GM12891 (cell line): ENCODE results near the gene RBM38.

Source experiments
- POLR2A ChIP-seq: IDR thresholded peaks from 2 replicates; pipeline ENCODE4 v1.6.1; 2011; ENCODE audit warnings: low read depth, low read length, control low read depth
- POLR2AphosphoS5 ChIP-seq: IDR thresholded peaks from 2 replicates; pipeline ENCODE4 v1.6.1; 2011; ENCODE audit warnings: low read depth, low read length, control low read depth
- SPI1 ChIP-seq: IDR thresholded peaks from 2 replicates; pipeline ENCODE4 v1.6.1; 2011; ENCODE audit warnings: low read depth, low read length, control low read depth
- TAF1 ChIP-seq: IDR thresholded peaks from 2 replicates; pipeline ENCODE4 v1.6.1; 2011; ENCODE audit warnings: low read depth, low read length, control low read depth

DNA sequence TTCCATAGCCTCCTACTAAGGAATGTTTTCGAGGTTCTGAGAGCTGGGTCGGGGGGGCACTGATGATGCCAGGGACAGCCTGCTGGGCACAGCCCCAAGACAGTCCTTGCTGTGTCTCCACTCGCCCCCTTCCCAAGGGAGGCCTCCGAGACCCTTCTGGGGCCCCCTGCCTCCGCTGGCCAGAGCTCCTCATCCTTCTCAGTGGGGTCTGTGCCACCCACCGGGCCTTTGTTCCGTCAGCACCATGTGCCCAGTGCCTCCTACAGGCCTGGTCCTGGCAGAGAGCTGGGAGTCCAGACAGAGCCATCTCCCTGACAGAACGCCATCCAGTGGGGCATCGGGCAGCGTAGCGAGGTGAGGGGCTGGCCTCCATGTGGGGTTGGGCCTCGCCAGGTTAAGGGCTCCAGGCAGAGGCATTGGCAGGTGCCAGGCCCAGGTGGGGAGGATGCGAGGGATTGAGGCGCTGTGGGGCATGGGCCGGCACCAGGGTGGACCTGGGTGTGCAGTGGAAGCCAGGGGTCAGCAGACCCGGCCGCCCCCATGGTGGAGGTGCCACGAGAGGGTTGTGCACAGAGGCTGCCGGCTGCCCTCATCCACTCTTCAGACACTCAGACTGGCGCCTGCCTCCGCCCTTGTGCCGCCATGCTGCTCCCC is 13.3 kb downstream of the RBM38 start:
- TF ChIP-seq POLR2A (peak; percentile 45; the same call in 1 of the 2 replicates), TAF1 (no peak), POLR2AphosphoS5 (peak; percentile 15; the same call in 1 of the 2 replicates), SPI1 (no peak)
